Measurements from ENCODE around the gene PEDS1. TPM values are rescaled to one million over a fixed set of nuclear protein-coding genes. Genes with fewer than 3 reads are reported as not detected.

PEDS1 gene
- total RNA-seq, 1 experiment from 2014 or later = 26.0 TPM

DNA sequence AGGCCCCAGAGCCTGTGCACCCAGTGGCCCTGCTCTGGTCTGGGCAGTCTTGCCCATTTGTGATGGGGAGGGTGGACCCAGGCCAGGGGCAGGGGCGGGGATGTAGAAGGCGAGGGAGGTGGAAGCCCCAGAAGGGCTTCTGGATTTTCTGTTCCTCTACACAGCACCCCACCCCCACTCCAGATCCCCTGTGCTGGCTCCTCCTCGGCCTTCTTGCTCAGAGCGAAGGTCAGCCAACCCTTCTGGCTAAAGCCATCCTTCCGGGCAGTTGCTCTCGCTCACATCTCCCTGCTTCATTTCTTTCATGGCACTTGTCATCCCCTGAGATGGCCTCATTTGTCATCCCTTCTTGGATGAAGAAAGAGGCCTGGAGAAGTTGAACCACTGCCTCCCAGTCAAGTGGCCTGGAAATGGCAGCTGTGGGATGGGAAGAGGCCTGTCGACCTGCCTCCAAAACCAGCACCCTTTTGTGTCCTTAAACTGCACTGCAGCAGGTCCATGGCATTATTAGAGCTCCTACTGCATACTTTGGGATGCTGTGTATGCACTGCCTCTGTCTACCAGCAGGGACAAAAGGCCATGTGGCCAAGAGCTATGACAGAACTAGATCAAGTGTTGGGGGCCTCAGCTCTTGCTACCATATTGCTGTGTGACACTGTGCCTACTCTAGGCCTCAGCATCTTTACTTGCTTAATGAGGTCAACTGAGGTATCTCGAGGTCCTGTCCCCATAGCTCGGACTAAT, 19.9 kb downstream of the PEDS1 start:
- CTCF ChIA-PET = interaction anchor here (0.6 to 2.7 kb wide), 11 partner anchors 8 to 49 kb away, joined by 3 to 28 read pairs (median 5); partner anchors contain the start of genes PEDS1 and UBE2V1
- BruUV-seq (replicated peaks) = no TSS peak
- intact Hi-C loops (cut with micrococcal nuclease) = no loop called here

DNA sequence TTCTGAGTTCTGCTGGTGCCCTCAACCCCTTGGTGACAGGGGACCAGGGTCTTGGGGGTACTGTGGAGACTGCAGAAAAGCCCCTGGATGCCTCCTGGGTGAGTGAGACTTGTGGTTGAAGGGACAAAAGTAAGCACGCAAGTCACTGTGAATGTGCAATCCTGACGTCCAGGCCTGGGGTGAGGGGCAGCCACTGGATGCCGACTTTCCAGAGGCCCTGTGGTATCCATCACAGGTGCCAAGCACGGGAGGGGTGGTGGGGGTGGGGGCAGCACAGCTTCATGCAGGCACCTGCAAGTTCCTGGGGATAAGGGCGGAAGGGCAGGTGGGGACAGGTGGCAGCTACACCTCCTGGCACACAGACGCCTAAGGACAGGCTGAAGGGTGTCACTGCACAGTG, 20.5 kb downstream of the PEDS1 start:
- no TSS peak for BruUV-seq (replicated peaks)
- no peaks in the 10 kb centered on the region for H3K27me3 Mint-ChIP-seq (ENCODE audit: insufficient read depth, unreplicated experiment)
- no peak for DNase-seq (ENCODE audit: unreplicated experiment)
- H3K27ac Mint-ChIP-seq (ENCODE audit: low read depth, unreplicated experiment) = no peak overlapping the region
- intact Hi-C loops (cut with micrococcal nuclease) = no loop called here
- no peak overlapping the region for H3K4me3 Mint-ChIP-seq (ENCODE audit: unreplicated experiment)
- POLR2A ChIA-PET = interaction anchor here (0.7 to 2.2 kb wide), 3 partner anchors 11 to 21 kb away, joined by 3 to 12 read pairs (median 4); no protein-coding TSS in a partner anchor
- CTCF ChIA-PET = interaction anchor here (0.5 to 2.7 kb wide), 5 partner anchors 11 to 1840 kb away, joined by 3 to 28 read pairs (median 3); no protein-coding TSS in a partner anchor
- no peaks in the 10 kb centered on the region for H3K9me3 Mint-ChIP-seq (ENCODE audit: unreplicated experiment)
- TF ChIP-seq, protein P1, sequence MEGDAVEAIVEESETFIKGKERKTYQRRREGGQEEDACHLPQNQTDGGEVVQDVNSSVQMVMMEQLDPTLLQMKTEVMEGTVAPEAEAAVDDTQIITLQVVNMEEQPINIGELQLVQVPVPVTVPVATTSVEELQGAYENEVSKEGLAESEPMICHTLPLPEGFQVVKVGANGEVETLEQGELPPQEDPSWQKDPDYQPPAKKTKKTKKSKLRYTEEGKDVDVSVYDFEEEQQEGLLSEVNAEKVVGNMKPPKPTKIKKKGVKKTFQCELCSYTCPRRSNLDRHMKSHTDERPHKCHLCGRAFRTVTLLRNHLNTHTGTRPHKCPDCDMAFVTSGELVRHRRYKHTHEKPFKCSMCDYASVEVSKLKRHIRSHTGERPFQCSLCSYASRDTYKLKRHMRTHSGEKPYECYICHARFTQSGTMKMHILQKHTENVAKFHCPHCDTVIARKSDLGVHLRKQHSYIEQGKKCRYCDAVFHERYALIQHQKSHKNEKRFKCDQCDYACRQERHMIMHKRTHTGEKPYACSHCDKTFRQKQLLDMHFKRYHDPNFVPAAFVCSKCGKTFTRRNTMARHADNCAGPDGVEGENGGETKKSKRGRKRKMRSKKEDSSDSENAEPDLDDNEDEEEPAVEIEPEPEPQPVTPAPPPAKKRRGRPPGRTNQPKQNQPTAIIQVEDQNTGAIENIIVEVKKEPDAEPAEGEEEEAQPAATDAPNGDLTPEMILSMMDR (IDR thresholded peaks at IDR 0.05; ENCODE audit: unreplicated experiment) = no peak
- peaks cover 16% of the 10 kb centered on the region for H3K4me1 Mint-ChIP-seq (ENCODE audit: insufficient read depth, unreplicated experiment)
- H3K36me3 Mint-ChIP-seq (ENCODE audit: insufficient read depth, unreplicated experiment) = peaks cover 82% of the 10 kb centered on the region

More for the DNA sequence above, 19.9 kb downstream of the PEDS1 start:
- Mint-ChIP-seq H3K27ac (ENCODE audit: low read depth, unreplicated experiment) (no peak overlapping the region), H3K4me1 (ENCODE audit: insufficient read depth, unreplicated experiment) (peaks cover 20% of the 10 kb centered on the region), H3K36me3 (ENCODE audit: insufficient read depth, unreplicated experiment) (peaks cover 80% of the 10 kb centered on the region), H3K27me3 (ENCODE audit: insufficient read depth, unreplicated experiment) (no peaks in the 10 kb centered on the region), H3K4me3 (ENCODE audit: unreplicated experiment) (no peak overlapping the region), H3K9me3 (ENCODE audit: unreplicated experiment) (no peaks in the 10 kb centered on the region)
- DNase-seq (ENCODE audit: unreplicated experiment) = no peak
- POLR2A ChIA-PET = interaction anchor here (0.7 to 2.5 kb wide), 6 partner anchors 10 to 380 kb away, joined by 3 to 18 read pairs (median 8); partner anchors contain the start of gene UBE2V1
- TF ChIP-seq, protein P1 (IDR thresholded peaks at IDR 0.05; ENCODE audit: unreplicated experiment) = no peak

DNA sequence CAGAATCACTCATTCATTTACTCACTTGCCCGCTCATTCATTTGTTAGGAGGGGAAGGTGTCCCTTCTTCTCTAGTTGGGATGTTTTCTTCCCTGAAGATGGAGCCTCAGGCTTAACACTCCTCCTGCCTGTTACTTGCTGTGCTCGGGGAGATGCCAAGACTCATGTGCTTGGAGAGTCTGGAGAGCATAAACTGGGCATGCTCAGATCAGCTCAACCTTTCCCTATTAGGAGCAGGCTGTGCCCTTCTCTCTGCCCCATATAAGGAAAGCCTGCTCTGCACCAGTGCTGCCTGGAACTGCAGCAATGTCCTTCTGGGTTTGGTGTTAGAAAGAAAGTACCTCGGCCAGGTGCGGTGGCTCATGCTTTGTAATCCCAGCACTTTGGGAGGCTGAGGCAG, 22.5 kb downstream of the PEDS1 start:
- TF ChIP-seq, protein P1 (IDR thresholded peaks at IDR 0.05; ENCODE audit: unreplicated experiment) = no peak
- intact Hi-C loops (cut with micrococcal nuclease) = no loop called here
- peaks cover 86% of the 10 kb centered on the region for H3K36me3 Mint-ChIP-seq (ENCODE audit: insufficient read depth, unreplicated experiment)

DNA sequence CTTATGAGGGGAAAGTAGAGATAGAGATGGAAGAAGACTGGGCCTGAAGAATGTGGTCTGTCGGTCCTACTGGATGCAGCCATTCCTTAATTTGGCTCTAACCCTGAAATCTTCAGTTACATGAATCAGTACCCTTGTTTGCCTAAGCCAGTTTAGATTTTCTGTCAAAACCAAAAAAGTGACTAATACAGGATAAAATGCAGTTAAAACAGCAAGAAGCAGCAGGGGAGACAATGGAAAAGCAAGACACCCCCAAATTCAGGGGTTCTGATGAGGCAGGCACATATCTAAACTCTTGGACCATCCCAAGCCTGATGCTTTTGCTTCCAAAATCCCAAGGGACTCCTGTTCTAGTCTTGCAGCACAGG, 23.2 kb downstream of the PEDS1 start:
- Mint-ChIP-seq H3K4me1 (ENCODE audit: insufficient read depth, unreplicated experiment) (peaks cover 12% of the 10 kb centered on the region), H3K36me3 (ENCODE audit: insufficient read depth, unreplicated experiment) (peaks cover 86% of the 10 kb centered on the region), H3K27me3 (ENCODE audit: insufficient read depth, unreplicated experiment) (no peaks in the 10 kb centered on the region), H3K27ac (ENCODE audit: low read depth, unreplicated experiment) (peak overlapping the region; percentile 92), H3K9me3 (ENCODE audit: unreplicated experiment) (no peaks in the 10 kb centered on the region), H3K4me3 (ENCODE audit: unreplicated experiment) (no peak overlapping the region)
- ChIA-PET POLR2A (interaction anchor here (0.6 to 1.3 kb wide), 3 partner anchors 14 to 17 kb away, joined by 3 to 4 read pairs (median 3); no protein-coding TSS in a partner anchor), CTCF (interaction anchor here (0.9 to 2.3 kb wide), 3 partner anchors 8 to 22 kb away, joined by 3 to 15 read pairs (median 3); no protein-coding TSS in a partner anchor)
- intact Hi-C loops (cut with micrococcal nuclease) = no loop called here
- TF ChIP-seq, protein P1 (IDR thresholded peaks at IDR 0.05; ENCODE audit: unreplicated experiment) = no peak
- no peak for DNase-seq (ENCODE audit: unreplicated experiment)
- BruUV-seq (replicated peaks) = no TSS peak

More for the DNA sequence above, 22.5 kb downstream of the PEDS1 start:
- Mint-ChIP-seq H3K27me3 (ENCODE audit: insufficient read depth, unreplicated experiment) (no peaks in the 10 kb centered on the region), H3K4me1 (ENCODE audit: insufficient read depth, unreplicated experiment) (peaks cover 12% of the 10 kb centered on the region), H3K27ac (ENCODE audit: low read depth, unreplicated experiment) (no peak overlapping the region), H3K4me3 (ENCODE audit: unreplicated experiment) (no peak overlapping the region), H3K9me3 (ENCODE audit: unreplicated experiment) (no peaks in the 10 kb centered on the region)
- BruUV-seq (replicated peaks) = no TSS peak
- ChIA-PET POLR2A (interaction anchor here (1.1 to 1.9 kb wide), 3 partner anchors 13 to 23 kb away, joined by 3 to 5 read pairs (median 3); partner anchors contain the start of gene PEDS1), CTCF (interaction anchor here (0.9 to 2.3 kb wide), 3 partner anchors 9 to 21 kb away, joined by 3 to 15 read pairs (median 3); no protein-coding TSS in a partner anchor)
- DNase-seq (ENCODE audit: unreplicated experiment) = no peak

Measured in MCF 10A (cell line).